ENCODE data around the gene ACOT8. TPM values are rescaled to one million over a fixed set of nuclear protein-coding genes. Genes with fewer than 3 reads are reported as not detected.

ACOT8 gene
- total and polyA plus RNA-seq, 2 donors (not counting 1 experiment from before 2014, with no cell fraction given), result 32.4 to 64.7 TPM

DNA sequence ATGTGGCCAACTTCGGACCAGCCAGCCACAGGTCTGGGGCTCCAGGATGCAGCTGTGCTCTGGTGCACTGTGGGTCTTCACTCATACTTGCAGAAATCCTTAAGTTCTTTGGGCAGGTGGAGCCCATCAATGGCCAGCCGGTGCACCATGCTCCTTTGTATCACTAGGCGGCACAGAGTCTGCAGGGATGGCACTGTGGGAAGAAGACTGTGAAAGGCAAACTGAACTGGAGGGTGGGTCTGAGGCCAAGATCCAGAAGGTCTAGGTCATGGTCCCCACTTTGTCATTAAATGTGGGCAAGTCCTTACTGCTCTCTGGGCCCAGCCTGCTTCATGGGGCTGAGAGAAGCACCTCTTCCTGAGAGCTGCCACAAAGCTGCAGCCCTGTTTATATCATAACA, 31.5 kb upstream of the ACOT8 start:
- WGBS (ENCODE audit: insufficient coverage), result 82% methylated on average over 3 of the region's 3 CpGs
- POLR2A ChIA-PET, result interaction anchor here (5.3 kb wide), 1 partner anchor 46 kb away, joined by 41 read pairs; the partner anchor contains the start of gene PCIF1

DNA sequence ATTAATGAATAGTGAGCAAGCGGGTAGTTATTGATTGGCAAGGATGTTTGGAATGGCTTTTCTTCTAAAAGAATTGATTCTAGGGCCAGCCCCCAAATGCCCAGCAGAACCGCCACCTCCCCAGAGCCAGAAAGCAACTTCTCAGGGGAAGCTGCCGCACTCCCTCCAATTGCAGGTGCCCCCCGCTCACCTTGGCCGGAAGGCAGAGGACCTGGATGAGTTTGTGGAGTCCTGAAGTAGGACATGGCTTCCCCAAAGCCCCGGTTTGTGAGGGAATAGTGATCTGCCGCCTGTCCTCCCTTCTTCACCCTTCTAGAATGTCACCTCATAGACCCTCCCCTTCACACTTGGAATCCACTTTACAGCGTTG, 30.1 kb upstream of the ACOT8 start, which contains the start of gene SPATA25:
Gene SPATA25 (minus strand): TSS at position 277 of the 370 bp plus-strand sequence. CDS start 32 bp downstream, at position 245.
- Histone ChIP-seq H3K4me3 (ENCODE audit: control extremely low read depth in 1 of 5, extremely low read depth in 1 of 5, insufficient read depth in 1 of 5, low read depth in 2 of 5, low read length in 4 of 5) (no peak within 1 kb of the TSS), H3K79me2 (ENCODE audit: control insufficient read depth, insufficient read depth, low read length) (peaks cover 30% of the 10 kb centered on the region), H3K9ac (ENCODE audit: low read length) (no peak within 1 kb of the TSS), H4K20me1 (ENCODE audit: control insufficient read depth, insufficient read depth, low read length, poor library complexity, severe bottlenecking) (no peaks in the 10 kb centered on the region), H3K27me3 (replicated peaks in 1 of 4; ENCODE audit: control extremely low read depth in 1 of 4, control insufficient read depth in 3 of 4, insufficient read depth in 4 of 4, low read length in 3 of 4) (no peaks in the 10 kb centered on the region), H3K27ac (ENCODE audit: low read length in 2 of 2) (no peak within 1 kb of the TSS), H3K36me3 (replicated peaks in 1 of 2; ENCODE audit: control extremely low read depth in 1 of 2, control insufficient read depth in 1 of 2, extremely low read depth in 1 of 2, insufficient read depth in 2 of 2, low read length in 1 of 2) (peaks cover 0 to 37% of the 10 kb centered on the region in 2 experiments), H3K9me3 (ENCODE audit: control extremely low read depth in 1 of 3, control insufficient read depth in 2 of 3, insufficient read depth in 1 of 3, low read length in 2 of 3) (no peaks in the 10 kb centered on the region), H3K4me1 (ENCODE audit: control insufficient read depth in 2 of 2, insufficient read depth in 2 of 2, low read length in 2 of 2) (peaks cover 15 to 22% of the 10 kb centered on the region in 2 donors), H3K4me2 (replicated peaks; ENCODE audit: low read depth, low read length, poor library complexity, severe bottlenecking) (no peak within 1 kb of the TSS), H2AFZ (ENCODE audit: insufficient read depth, low read depth, low read length, poor library complexity, severe bottlenecking) (no peak within 1 kb of the TSS)
- Mint-ChIP-seq H3K4me1 (peaks cover 38% of the 10 kb centered on the region), H3K4me3 (no peak within 1 kb of the TSS), H3K27me3 (no peaks in the 10 kb centered on the region), H3K27ac (no peak within 1 kb of the TSS), H3K9me3 (ENCODE audit: insufficient read depth) (no peaks in the 10 kb centered on the region)
- TF ChIP-seq, protein P1, sequence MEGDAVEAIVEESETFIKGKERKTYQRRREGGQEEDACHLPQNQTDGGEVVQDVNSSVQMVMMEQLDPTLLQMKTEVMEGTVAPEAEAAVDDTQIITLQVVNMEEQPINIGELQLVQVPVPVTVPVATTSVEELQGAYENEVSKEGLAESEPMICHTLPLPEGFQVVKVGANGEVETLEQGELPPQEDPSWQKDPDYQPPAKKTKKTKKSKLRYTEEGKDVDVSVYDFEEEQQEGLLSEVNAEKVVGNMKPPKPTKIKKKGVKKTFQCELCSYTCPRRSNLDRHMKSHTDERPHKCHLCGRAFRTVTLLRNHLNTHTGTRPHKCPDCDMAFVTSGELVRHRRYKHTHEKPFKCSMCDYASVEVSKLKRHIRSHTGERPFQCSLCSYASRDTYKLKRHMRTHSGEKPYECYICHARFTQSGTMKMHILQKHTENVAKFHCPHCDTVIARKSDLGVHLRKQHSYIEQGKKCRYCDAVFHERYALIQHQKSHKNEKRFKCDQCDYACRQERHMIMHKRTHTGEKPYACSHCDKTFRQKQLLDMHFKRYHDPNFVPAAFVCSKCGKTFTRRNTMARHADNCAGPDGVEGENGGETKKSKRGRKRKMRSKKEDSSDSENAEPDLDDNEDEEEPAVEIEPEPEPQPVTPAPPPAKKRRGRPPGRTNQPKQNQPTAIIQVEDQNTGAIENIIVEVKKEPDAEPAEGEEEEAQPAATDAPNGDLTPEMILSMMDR (IDR thresholded peaks at IDR 0.05), result no peak
- TF ChIP-seq EZH2 (IDR thresholded peaks at IDR 0.05; ENCODE audit: borderline replicate concordance, insufficient read depth, low read depth, low read length, poor library complexity, severe bottlenecking), result no peak
- WGBS (ENCODE audit: insufficient coverage), result 100% methylated on average over 5 of the region's 8 CpGs
- DNase-seq (no peak), ATAC-seq (ENCODE audit: low read depth) (no peak)
- POLR2A ChIA-PET, result no interaction called here
- intact Hi-C loops (cut with micrococcal nuclease), result no loop called here
- CTCF ChIA-PET, result no interaction called here

More for the DNA sequence above, 31.5 kb upstream of the ACOT8 start:
- no peak overlapping the region for H3K4me3 ChIP-seq (ENCODE audit: control extremely low read depth in 1 of 5, extremely low read depth in 1 of 5, insufficient read depth in 1 of 5, low read depth in 2 of 5, low read length in 4 of 5)
- no peaks in the 10 kb centered on the region for H3K27me3 Mint-ChIP-seq
- no peaks in the 10 kb centered on the region for H3K9me3 Mint-ChIP-seq (ENCODE audit: insufficient read depth)
- intact Hi-C loops (cut with micrococcal nuclease), result no loop called here
- ATAC-seq (ENCODE audit: low read depth) (no peak), DNase-seq (no peak)
- TF ChIP-seq EZH2 (IDR thresholded peaks at IDR 0.05; ENCODE audit: borderline replicate concordance, insufficient read depth, low read depth, low read length, poor library complexity, severe bottlenecking), result no peak
- TF ChIP-seq, protein P1 (IDR thresholded peaks at IDR 0.05), result no peak
- no peaks in the 10 kb centered on the region for H3K9me3 ChIP-seq (ENCODE audit: control extremely low read depth in 1 of 3, control insufficient read depth in 2 of 3, insufficient read depth in 1 of 3, low read length in 2 of 3)
- peaks cover 16% of the 10 kb centered on the region for H3K79me2 ChIP-seq (ENCODE audit: control insufficient read depth, insufficient read depth, low read length)
- no peak overlapping the region for H3K27ac ChIP-seq (ENCODE audit: low read length in 2 of 2)
- H4K20me1 ChIP-seq (ENCODE audit: control insufficient read depth, insufficient read depth, low read length, poor library complexity, severe bottlenecking), result no peaks in the 10 kb centered on the region
- peak overlapping the region; percentile 37 for H3K27ac Mint-ChIP-seq
- no peak overlapping the region for H3K4me3 Mint-ChIP-seq
- no peaks in the 10 kb centered on the region for H3K27me3 ChIP-seq (replicated peaks in 1 of 4; ENCODE audit: control extremely low read depth in 1 of 4, control insufficient read depth in 3 of 4, insufficient read depth in 4 of 4, low read length in 3 of 4)
- peaks cover 36% of the 10 kb centered on the region for H3K4me1 Mint-ChIP-seq
- no peak overlapping the region for H2AFZ ChIP-seq (ENCODE audit: insufficient read depth, low read depth, low read length, poor library complexity, severe bottlenecking)
- CTCF ChIA-PET, result interaction anchor here (0.6 to 1.9 kb wide), 3 partner anchors 21 to 202 kb away, joined by 4 to 8 read pairs (median 8); no protein-coding TSS in a partner anchor
- H3K4me2 ChIP-seq (replicated peaks; ENCODE audit: low read depth, low read length, poor library complexity, severe bottlenecking), result no peak overlapping the region
- peaks cover 0 to 25% of the 10 kb centered on the region in 2 experiments for H3K36me3 ChIP-seq (replicated peaks in 1 of 2; ENCODE audit: control extremely low read depth in 1 of 2, control insufficient read depth in 1 of 2, extremely low read depth in 1 of 2, insufficient read depth in 2 of 2, low read length in 1 of 2)
- no peak overlapping the region for H3K9ac ChIP-seq (ENCODE audit: low read length)
- peaks cover 24 to 29% of the 10 kb centered on the region in 2 donors for H3K4me1 ChIP-seq (ENCODE audit: control insufficient read depth in 2 of 2, insufficient read depth in 2 of 2, low read length in 2 of 2)

All from B cell (primary cell).